Measurements from ENCODE around the gene TFEB.

GRCh38 chr6:41769376-41769775 lies 34.0 kb upstream of the TFEB start:
- TF ChIP-seq POLR2AphosphoS5 (IDR thresholded peaks at IDR 0.05) (no peak), CTCF (IDR thresholded peaks at IDR 0.05) (no peak), POLR2A (IDR thresholded peaks at IDR 0.05) (no peak)
